HepG2 (cell line): ENCODE results near the gene SNRPF. TPM values are rescaled to one million over a fixed set of nuclear protein-coding genes. Genes with fewer than 3 reads are reported as not detected.

ENCODE experiments used
- AHR ChIP-seq: IDR thresholded peaks from 2 replicates; pipeline ENCODE4 v1.6.1; 2018; ENCODE audit warnings: missing genetic modification reagents, missing compliant biosample characterization
- ARID3A ChIP-seq: IDR thresholded peaks from 2 replicates; pipeline ENCODE4 v1.6.1; 2012; ENCODE audit warnings: low read depth, low read length, improper control_type of control experiment
- ARID5B ChIP-seq: IDR thresholded peaks from 2 replicates; pipeline ENCODE4 v1.4.0; 2020; ENCODE audit warnings: mild to moderate bottlenecking, missing genetic modification reagents
- ATF5 ChIP-seq: sonication (generic); formaldehyde crosslinking; IDR thresholded peaks from 2 replicates; pipeline ENCODE4 v1.4.0; 2020; ENCODE audit warnings: mild to moderate bottlenecking, low read depth, missing genetic modification reagents
- CBX5 ChIP-seq: sonication (generic); formaldehyde crosslinking; IDR thresholded peaks from 2 replicates; pipeline ENCODE4 v1.4.0; 2020; ENCODE audit warnings: missing genetic modification reagents, borderline replicate concordance
- FOXA3 ChIP-seq: IDR thresholded peaks from 2 replicates; pipeline ENCODE4 v1.6.1; 2016; ENCODE audit warnings: missing genetic modification reagents, missing compliant biosample characterization
- GATAD2A ChIP-seq: IDR thresholded peaks from 2 replicates; pipeline ENCODE4 v1.6.1; 2016
- GFI1 ChIP-seq: sonication (generic); formaldehyde crosslinking; IDR thresholded peaks from 2 replicates; pipeline ENCODE4 v1.5.0; 2020; ENCODE audit warnings: missing genetic modification reagents, mild to moderate bottlenecking, borderline replicate concordance
- GPN1 ChIP-seq: sonication (generic); formaldehyde crosslinking; IDR thresholded peaks from 2 replicates; pipeline ENCODE4 v1.5.1; 2020; ENCODE audit warnings: missing genetic modification reagents, borderline replicate concordance
- MTA3 ChIP-seq: sonication (generic); formaldehyde crosslinking; IDR thresholded peaks from 2 replicates; pipeline ENCODE4 v1.4.0; 2020; ENCODE audit warnings: missing genetic modification reagents
- ONECUT2 ChIP-seq: sonication (generic); formaldehyde crosslinking; IDR thresholded peaks from 2 replicates; pipeline ENCODE4 v1.4.0; 2020; ENCODE audit warnings: missing genetic modification reagents
- REL ChIP-seq: sonication (generic); formaldehyde crosslinking; conservative IDR thresholded peaks from 2 replicates; pipeline ENCODE4 v1.8.0; 2022; ENCODE audit warnings: mild to moderate bottlenecking, missing genetic modification reagents, moderate library complexity
- SOX13 ChIP-seq, 3 experiments: fragments of 450-650 bp in 1 of 3; sonication (generic) in 1 of 3; formaldehyde crosslinking in 1 of 3; IDR thresholded peaks in 2 of 3; conservative IDR thresholded peaks in 1 of 3; 2 replicates each; pipeline versions ENCODE4 v1.5.0 to v1.6.1; 2016 to 2020; ENCODE audit warnings: antibody characterized with exemption in 1 of 3, mild to moderate bottlenecking in 1 of 3, missing compliant biosample characterization in 1 of 3, missing genetic modification reagents in 1 of 3, moderate library complexity in 1 of 3
- TAF1 ChIP-seq: sonication (generic); formaldehyde crosslinking; IDR thresholded peaks from 2 replicates; pipeline ENCODE4 v1.4.0; 2020; ENCODE audit warnings: missing genetic modification reagents
- TP53 ChIP-seq: sonication (generic); formaldehyde crosslinking; conservative IDR thresholded peaks from 2 replicates; pipeline ENCODE4 v1.4.0; 2020; ENCODE audit warnings: missing genetic modification reagents
- TRAFD1 ChIP-seq: sonication (generic); formaldehyde crosslinking; IDR thresholded peaks from 2 replicates; pipeline ENCODE4 v1.5.1; 2020; ENCODE audit warnings: missing genetic modification reagents, mild to moderate bottlenecking, borderline replicate concordance
- ZBTB38 ChIP-seq: sonication (generic); formaldehyde crosslinking; IDR thresholded peaks from 2 replicates; pipeline ENCODE4 v1.5.1; 2020; ENCODE audit warnings: mild to moderate bottlenecking, missing genetic modification reagents
- ZEB1 ChIP-seq: IDR thresholded peaks from 2 replicates; pipeline ENCODE4 v1.6.1; 2012; ENCODE audit warnings: mild to moderate bottlenecking, low read depth, inconsistent platforms; ENCODE audit not compliant: insufficient replicate concordance
- ZNF703 ChIP-seq: sonication (generic); formaldehyde crosslinking; IDR thresholded peaks from 2 replicates; pipeline ENCODE4 v1.5.1; 2020; ENCODE audit warnings: missing genetic modification reagents, mild to moderate bottlenecking, moderate library complexity, borderline replicate concordance
- ZUFSP ChIP-seq: sonication (generic); formaldehyde crosslinking; IDR thresholded peaks from 2 replicates; pipeline ENCODE4 v1.9.0; 2021; ENCODE audit warnings: missing genetic modification reagents, mild to moderate bottlenecking, borderline replicate concordance
- polyA plus RNA-seq, 8 experiments: library from polyadenylated mRNA; depleted of rRNA in 3 of 8; stranded (reverse) in 7 of 8; unstranded in 1 of 8; fragments of >200 nt; fragmentation: Illumina TruSeq in 4 of 8; extraction: Trizol in 4 of 8; gene quantifications; 2 replicates each; pipeline versions ENCODE4 v1.2.1 to v1.2.3, GENCODE V29; 2011 to 2016; ENCODE audit warnings: low read depth in 4 of 8, missing spikeins in 1 of 8, mixed read lengths in 1 of 8; ENCODE audit not compliant: insufficient read depth in 1 of 8
- total RNA-seq, 5 experiments: library from RNA; depleted of rRNA; stranded (reverse); fragments of >200 nt; fragmentation: Illumina TruSeq; extraction: Trizol; gene quantifications; 2 replicates each; pipeline ENCODE4 v1.2.3, GENCODE V29; 2016; ENCODE audit warnings: low read depth in 1 of 5

Gene SNRPF
- total and polyA plus RNA-seq, 2 of the 13 experiments (the other 11 are each of a cell fraction or from before 2014, with no cell fraction given): 31.7 to 77.2 TPM

- peak; percentile 51; the same call in 1 of the 2 replicates for TF ChIP-seq ARID5B (CRISPR knock-in tag)
- TF ChIP-seq ZUFSP (CRISPR knock-in tag): no peak
- TF ChIP-seq FOXA3: 0 out of 2 replicates have a peak, but pooled peaks have one; percentile 14
- no peak for TF ChIP-seq GPN1 (CRISPR knock-in tag)
- no peak for TF ChIP-seq AHR
- no peak for TF ChIP-seq TP53 (CRISPR knock-in tag)
- peak; percentile 21; the same call in 1 of the 2 replicates for TF ChIP-seq GFI1 (CRISPR knock-in tag)
- peak; percentile 76 for TF ChIP-seq ARID3A
- TF ChIP-seq REL (CRISPR knock-in tag): no peak
- TF ChIP-seq ZEB1: no peak
- no peak for TF ChIP-seq ZBTB38 (CRISPR knock-in tag)
- TF ChIP-seq ONECUT2: no peak
- TF ChIP-seq ATF5 (CRISPR knock-in tag): no peak
- 0 out of 2 replicates have a peak, but pooled peaks have one; percentile 20 for TF ChIP-seq GATAD2A (CRISPR knock-in tag)
- TF ChIP-seq CBX5: no peak
- TF ChIP-seq TRAFD1: no peak
- TF ChIP-seq MTA3: no peak
- TF ChIP-seq SOX13 (IDR thresholded peaks at IDR 0.05): no peak
- TF ChIP-seq SOX13 (CRISPR knock-in tag; conservative IDR thresholded peaks at IDR 0.05 in 1 of 2, IDR thresholded peaks at IDR 0.05 in 1 of 2): peak in 1 of 2 experiments; percentile 25; a peak in 1 of 4 replicates
- TF ChIP-seq ZNF703 (CRISPR knock-in tag): no peak
- TF ChIP-seq TAF1 (CRISPR knock-in tag): no peak
These were observed 29.4 kb upstream of the SNRPF start (continued) for GRCh38 chr12:95829395-95829794.
